GM15510 (cell line): ENCODE data around the gene ITPRID1.

ENCODE experiments used
- POLR2A ChIP-seq: IDR thresholded peaks from 3 replicates; pipeline ENCODE4 v1.6.1; 2011; ENCODE audit warnings: borderline replicate concordance; ENCODE audit not compliant: insufficient read length; ENCODE audit errors: extremely low read depth

The ITPRID1 gene

DNA sequence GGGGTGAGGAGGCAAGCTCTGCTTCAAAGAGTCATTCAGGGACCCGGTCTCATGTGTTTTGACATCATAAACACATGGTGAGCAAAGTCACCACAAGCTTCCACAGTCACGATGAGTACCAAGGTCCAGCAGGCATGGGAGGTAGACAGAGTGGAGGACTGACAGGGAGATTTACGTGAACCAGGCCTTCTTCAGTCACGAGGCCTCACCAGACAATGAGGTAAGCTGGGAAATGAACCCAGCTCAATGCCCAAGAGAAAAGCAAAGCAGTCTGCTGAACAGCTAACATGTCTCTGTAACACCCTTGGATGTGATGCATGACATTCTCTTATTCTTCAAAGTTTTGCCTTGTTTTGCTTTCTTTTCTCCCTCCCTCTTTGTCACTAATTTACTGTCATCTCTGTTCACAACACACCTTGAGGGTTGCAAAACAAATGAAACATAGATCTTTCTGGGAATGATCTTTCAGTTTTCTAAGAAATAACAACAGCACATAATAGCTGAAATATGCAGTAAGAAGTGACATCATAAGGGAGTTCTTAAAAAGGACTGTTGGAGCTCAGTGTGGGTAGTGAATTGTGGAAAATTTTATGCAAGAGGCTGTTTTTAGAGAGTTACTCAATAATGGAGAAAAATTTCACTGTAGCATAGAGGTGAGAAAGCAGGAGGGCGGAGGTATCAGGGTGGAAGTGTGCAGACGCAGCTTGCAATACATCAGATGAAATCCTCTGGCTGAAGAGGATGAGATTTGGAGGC is 182.1 kb downstream of the ITPRID1 start:
- TF ChIP-seq POLR2A, result no peak

DNA sequence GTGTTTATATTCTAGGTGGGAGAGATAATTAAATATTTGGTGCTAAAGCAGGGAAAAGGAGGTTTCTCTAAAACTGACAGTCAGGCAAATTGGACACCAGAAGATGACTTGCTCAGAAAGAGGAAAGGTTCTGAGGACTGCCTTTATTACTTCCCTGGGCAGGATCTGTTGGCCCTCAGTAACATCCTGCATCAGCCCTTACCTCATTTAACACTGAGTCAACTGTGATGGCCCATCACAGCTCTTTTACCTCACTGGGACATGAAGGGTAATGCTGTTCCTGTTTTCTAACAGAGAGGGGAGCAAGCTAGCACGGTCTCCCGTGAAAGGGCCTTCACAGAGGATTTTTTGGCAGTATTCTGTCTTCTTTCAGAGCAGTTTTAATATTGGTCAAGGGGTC is 185.2 kb downstream of the ITPRID1 start:
- TF ChIP-seq POLR2A, result no peak

DNA sequence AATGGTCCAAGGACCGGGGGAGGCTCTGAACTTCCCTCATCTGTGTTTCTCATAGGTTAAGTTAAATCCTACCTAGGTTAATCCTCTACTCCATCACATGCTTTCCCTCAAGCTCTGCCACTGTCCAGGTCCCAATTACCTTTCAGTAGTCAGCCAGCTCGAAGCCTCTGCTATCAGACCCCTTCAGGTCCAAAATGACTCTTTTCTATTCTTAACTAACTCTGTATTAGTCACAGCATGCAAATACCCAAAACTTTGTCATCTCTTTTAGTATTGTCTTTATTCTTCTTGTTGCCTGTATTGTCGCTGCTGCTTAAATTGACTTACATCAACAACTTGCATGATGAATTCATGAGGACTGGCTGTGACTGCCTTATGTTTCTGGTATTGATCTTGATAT is 188.5 kb downstream of the ITPRID1 start:
- TF ChIP-seq POLR2A, result no peak

DNA sequence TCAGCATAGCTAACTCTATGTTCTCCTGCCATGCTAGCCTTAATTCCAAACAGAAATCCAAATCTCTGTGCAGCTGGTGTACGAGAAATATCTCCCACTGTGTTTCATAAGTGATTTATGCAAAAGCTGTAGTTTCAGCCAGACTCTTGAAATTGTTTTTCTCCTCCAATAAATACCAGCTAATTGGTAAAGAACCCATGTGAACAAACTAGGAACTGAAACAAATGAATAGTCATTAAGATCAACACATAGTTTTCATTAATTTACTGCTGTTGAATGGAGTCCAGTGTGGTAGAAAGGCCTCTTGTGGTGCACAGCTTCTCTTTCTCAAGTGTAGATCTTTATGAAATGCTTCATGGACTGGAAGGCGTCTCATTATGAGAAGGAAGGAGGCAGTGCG is 191.5 kb downstream of the ITPRID1 start:
- no peak for TF ChIP-seq POLR2A

DNA sequence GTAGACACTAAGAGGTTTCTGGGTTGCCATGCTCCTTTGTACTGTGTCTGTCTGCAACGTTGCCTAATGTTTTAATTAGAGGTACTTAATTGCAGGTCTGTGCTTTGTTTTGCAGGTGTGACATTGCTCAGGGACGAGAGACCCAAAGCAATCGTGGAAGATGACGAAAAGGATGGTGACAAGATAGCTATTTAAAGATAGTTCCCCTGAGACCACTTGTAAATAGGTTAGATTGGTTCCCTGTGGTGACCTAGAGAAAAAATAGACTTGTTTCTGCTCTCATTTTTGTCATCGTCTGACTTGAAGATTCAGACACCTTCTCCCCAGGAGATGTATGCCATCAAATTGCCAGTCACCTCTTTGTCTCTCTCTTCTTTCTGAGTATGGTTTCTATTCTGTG is 193.2 kb downstream of the ITPRID1 start:
- no peak for TF ChIP-seq POLR2A
